Activated CD4-positive, alpha-beta T cell treated with anti-CD3 and anti-CD28 coated beads, Interleukin-2, Interleukin-4, amounts not matched to agents 100 ng/mL and 50 ng/mL, durations not matched to agents 16 hours and 8 hours (primary cell): ENCODE results near the gene STING1.
A peak's percentile ranks its signal among the peaks of the same experiment; 100 is the strongest.
"Not testable (repeated sequence)": the region's sequence is repeated elsewhere in the genome, so short reads cannot be mapped to it uniquely, and the experiment has no call there.

Experiments used
- DNase-seq: peaks from one replicate; pipeline ENCODE4 v3.0.0-alpha.2; 2020; ENCODE audit warnings: low spot score

Gene STING1

DNA sequence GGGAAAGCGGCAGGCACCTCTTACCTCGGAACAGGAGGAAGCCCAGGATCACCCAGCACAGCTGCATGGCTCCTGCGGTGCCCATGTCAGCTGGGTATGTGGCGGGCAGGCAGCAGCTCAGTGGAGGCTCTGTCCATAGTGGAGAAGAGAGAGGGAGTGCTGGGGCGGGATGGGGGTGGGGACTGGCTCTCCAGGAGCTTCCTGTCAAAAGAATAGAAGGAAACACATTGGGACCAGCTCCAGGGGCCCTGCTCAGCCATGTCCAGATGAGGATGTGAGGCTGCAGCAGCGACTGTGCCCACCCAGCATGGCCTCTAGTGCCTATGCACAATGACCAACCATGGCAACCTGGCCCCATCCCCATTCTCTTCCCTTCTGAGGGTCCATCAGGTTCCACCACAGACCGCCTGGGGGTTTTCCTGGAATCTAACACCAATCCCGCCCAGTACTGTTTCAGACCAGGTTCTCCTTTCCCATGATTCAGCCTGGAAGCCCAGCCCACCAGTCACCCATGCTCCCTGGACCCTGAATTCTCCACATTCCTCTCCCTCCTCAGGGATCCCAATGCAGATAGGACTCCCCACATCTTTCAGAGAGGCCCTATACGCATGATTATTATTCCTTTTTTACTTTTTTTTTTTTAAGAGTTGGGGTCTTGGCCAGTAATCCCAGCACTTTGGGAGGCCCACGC is 19.8 kb downstream of the STING1 start, which contains the start of gene ECSCR:
Gene ECSCR (minus strand): TSS at position 158 of the 691 bp plus-strand sequence. CDS start 73 bp downstream, at position 85.
- no peak for DNase-seq

DNA sequence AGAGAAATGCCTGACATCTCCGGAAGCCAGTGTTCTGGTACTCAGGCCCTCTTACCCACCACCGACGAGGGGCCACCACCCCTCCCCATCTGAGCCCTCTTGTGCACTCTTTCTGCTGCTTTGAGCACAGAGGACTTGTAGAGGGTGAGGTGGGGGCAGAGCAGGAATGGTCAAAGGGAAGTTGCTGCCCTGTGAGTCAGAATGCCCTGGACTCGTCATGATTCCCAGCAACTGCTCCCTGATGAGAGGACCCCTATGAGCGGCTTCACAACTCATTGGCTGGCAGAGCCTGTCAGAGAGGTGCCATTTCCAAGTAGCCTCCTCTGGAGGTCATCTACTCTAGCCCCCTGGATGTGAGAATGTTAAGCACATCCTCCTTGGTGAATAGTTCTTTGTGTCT is 20.9 kb downstream of the STING1 start:
- DNase-seq, result no peak

DNA sequence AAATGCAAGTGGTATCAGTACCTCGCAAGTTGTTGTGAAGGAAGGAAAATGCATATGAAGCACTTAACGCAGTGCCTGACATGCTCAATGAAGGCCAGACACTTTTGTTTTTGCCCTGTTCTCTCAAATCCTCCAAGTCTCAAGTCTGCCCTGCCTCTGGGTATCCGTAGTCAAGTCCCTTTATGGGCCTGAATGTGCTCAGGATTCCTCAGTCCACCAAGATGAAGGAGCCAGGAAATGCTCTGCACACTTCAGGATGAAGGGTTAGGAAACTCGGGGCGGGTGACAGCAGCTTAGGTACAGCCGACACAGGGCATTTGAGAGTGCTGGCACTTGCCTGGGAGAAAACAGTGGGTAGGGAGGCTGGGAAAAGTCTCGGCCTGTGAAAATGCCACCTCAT is 21.4 kb downstream of the STING1 start:
- DNase-seq, result no peak

DNA sequence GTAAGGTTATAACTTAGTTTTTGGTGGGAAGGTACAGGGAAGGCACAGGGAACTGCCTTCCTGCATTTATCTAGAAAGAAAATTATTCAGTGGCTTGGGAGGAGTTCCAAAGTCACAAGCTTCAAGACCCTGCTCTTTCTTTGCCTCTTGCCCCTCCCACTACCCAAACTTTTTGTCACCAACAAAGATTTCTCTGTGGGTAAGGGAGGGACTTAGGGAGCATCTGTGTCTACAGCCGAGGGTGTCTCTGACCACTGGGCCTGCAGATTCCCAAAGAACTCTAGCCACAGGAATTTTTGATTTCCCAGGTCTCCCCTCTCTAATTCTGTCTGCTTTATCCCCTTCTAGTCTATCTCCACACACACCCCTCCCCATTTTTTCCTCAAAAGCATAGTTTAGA is 22.1 kb downstream of the STING1 start:
- DNase-seq, result no peak

DNA sequence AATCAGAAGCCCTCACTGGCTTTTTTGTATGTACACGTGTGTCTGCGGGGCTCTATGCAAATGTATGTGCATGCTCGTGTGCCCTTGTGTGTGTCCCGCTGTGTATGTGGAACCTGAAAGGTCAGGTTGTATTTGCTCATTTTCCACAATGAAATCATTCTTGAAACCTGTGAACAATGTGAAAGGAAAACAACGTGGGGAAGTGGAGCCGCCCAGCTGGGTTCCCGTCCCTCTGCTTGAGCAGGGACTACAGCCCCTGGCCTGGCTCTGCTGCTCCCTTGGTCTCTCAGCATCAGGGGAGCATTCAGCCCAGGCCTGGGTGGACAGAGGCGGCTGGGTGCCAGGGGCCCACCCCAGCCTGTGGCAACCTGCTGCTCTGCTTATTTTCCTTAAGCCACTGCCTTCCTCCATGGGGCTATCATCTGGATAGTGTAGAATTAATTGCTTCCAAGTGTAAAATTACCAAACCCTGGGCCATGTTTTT is 23.1 kb downstream of the STING1 start:
- peak; percentile 48 for DNase-seq

DNA sequence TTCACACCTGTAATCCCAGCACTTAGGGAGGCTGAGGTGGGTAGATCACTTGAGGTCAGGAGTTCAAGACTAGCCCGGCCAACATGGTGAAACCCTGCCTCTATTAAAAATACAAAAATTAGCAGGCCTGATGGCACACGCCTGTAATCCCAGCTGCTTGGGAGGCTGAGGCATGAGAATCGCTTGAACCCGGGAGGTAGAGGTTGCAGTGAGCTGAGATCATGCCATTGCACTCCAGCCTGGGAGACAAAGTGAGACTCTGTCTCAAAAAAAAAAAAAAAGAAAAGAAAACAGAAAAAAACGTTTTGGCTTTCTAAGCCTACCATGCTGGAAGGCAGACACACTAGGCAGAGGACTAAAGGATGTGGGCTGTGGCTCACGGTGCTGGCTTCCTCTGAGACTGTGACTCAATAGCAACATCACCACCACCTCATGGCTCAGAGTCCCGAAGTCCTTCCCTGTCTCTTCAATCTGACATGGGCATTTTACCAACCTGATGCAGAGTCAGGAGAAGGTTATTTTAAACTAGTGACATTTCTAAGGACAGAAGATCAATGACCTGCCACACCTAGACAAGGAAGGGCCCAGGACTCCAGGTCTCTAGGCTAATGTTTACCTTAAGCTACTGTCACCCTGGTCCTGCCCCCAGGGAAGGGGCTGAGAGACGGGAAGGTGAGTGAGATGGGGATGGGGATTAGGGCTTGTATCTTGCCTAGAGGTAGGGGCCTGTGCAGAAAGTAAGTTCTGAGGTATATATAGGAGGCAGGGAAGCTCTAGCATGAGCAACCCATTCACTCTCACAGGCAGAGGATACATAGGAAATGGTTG is 23.8 kb downstream of the STING1 start:
- peak; percentile 92 for DNase-seq

DNA sequence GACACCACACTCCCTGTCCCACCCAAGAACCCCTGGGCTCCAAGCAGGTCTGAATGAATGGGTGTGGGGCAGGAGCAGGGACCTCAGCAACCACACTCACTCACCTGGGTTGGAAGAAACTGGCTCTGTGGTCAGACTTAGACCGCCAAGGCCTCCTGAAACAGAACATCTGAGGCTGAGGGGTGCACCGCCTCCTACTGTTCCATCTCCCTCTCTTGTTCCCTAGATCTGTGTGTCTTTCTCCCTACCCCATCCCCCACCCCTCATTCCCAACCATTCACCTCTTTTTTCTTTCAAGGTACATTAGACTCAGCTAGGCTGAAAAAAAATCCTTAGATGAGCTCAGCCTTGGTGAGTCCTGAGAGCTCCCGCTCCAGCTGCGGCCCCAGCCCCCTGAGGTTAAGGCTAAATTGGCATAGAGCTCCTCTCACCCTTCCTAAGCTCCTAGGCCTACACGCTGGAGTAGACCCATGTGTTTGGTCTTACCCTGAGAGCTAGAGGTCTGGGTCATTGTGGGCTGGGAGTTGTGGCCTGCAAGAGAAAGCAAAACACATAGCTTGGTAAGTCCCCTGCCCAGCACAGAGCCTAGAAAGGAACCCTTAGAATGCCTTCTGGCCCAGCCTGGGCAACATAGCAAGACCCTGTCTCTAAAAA is 24.8 kb downstream of the STING1 start:
- DNase-seq, result peak; percentile 53

DNA sequence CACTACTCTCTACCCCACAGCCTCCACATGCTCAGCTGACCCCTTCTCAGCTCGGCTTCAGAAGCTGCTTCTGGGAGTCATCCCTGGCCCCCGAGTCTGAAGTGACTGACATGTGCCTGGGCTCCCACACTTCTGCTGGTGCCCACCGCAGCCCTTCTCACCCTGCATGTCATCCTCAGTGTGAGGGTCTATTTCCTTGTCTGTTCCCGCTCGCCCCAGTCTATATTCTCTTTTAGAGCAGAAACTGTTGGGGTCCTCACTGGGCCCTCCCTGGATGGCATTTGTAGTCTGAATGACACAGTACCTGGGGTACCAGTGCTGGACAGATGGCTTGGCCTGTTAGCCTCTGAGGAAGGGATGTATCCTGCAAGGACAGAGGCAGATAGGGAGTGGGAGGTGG is 25.3 kb downstream of the STING1 start:
- no peak for DNase-seq

DNA sequence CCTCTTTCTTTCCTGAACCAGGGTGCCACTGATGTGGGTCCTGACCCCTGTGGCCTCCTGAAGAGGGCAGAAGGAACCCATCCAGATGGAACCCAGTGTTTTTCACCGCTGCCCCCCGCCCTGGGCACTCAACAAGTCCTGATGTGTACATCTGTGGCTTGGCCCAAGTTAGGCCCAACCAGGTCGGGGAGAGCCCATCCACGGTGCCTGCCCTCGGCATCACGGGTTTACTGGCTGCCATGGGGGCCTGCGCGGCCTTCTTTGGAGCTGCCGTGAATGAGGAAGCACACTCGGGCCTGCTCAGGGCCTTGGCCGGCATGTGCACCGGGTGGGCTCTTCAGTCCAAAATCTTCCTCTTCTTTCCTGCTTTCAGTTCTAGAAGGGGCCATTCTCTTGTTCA is 25.8 kb downstream of the STING1 start:
- no peak for DNase-seq

DNA sequence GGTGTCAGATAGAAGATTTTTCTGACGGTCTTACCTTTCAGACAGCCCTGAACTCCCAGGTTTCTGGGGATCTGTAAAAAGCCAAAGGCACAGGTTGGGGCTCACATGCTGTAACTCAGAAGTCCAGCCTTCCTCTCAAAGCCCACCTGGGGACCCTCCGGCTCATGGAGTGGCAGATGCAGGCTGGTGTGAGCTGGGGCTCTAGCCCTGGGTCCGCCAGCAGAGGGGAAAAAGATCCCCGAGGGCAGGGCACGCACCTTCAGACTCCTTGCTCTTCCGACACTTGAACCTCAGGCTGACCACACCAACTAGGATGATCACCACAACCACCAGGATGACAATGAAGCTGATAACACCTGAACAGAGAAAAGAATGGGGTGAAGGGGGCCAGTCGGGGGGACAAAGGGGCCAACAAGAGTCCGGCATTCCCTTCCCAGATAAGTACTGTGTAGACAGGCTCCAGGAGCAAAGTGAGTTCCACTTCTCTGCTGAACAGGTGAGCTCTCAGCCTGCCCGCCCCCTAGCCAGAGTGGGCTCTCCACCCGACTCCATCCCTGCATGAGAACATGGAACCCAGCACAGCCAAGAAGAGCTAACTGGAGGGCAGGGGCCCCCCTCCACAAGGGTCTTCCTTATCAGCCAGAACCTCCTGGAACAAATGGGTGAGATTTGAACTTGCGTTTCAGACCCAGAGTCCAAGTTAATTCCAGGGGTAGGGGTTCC is 27.8 kb downstream of the STING1 start:
- DNase-seq, result no peak

DNA sequence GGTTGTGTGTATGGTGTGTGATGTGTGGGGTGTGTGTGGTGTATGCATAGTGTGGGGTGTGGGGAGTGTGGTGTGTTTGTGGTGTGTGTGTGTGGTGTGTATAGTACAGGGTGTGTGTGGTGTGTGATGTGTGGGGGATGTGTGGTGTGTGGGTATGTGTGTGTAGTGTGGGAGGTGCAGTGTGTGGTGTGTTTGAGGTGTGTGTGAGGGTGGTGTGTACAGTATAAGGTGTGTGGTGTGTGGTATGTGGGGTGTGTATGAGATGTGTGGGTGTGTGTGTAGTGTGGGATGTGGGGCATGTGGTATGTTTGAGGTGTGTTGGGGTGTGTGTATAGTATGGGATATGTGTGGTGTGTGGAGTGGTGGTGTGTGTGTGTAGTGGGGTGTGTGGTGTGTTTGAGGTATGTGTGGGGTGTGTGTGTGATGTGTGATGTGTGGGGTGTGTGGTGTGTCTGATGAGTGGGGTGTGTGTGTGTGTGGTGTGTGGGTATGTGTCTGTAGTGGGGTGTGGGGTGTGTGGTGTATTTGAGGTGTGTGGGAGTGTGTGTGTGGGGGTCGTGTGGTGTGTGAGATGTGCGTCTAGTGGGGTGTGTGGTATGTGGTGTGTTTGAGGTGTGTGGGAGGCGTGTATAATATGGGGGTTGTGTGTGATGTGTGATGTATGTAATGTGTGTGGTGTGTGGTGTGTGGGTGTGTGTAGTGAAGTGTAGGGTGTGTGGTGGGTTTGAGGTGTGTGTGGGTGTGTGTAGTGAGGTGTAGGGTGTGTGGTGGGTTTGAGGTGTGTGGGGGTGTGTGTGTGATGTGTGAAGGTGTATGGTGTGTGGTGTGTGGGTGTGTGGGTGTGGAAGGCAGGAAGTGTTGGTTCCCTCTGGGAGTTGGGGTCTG is 28.6 kb downstream of the STING1 start:
- DNase-seq, result no peak

DNA sequence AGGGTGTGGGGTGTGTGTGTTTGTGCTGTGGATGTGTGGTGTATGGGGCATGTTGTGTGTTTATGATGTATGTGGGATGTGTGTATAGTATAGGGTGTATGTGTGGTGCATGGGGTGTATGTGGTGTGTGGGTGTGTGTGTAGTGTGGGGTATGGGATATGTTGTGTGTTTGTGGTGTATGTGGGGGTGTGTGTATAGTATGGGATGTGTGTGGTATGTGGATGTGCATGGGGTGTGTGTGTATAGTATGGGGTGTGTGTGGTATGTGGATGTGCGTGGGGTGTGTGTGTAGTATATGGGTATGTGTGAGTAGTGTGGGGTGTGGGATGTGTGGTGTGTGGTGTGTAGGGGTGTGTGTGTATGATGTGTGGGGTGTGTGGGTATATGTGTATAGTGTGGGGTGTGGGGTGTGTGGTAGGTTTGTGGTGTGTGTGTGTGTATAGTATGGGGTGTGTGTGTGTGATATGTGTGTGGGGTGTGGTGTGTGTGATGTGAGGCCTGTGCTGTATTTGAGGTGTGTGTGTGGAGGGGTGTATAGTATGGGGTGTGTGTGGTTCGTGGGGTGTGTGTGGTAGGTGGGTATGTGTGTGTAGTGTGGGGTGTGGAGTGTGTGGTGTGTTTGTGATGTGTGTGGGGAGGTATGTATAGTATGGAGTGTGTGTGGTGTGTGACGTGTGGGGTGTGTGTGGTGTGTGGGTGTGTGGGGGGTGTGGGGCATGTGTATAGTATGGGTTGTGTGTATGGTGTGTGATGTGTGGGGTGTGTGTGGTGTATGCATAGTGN is 30.5 kb downstream of the STING1 start:
- DNase-seq, result no peak

DNA sequence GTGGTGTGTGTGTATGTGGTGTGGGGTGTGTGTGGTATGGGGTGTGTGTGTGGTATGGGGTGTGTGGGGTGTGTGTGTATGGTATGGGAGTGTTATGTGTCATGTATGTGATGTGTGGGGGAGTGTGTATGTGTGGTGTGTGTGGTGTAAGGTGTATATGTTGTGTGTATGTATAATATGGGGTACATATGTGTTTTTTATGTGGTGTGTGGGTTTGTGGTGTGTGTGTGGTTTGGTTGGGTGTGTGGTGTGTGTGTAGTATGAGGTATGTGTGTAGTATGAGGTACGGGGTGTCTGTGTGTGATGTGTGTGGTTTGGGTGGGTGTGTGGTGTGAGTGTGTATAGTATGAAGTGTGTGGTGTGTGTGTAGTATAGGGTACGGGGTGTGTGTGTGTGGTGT is 31.4 kb downstream of the STING1 start:
- DNase-seq, result no peak

DNA sequence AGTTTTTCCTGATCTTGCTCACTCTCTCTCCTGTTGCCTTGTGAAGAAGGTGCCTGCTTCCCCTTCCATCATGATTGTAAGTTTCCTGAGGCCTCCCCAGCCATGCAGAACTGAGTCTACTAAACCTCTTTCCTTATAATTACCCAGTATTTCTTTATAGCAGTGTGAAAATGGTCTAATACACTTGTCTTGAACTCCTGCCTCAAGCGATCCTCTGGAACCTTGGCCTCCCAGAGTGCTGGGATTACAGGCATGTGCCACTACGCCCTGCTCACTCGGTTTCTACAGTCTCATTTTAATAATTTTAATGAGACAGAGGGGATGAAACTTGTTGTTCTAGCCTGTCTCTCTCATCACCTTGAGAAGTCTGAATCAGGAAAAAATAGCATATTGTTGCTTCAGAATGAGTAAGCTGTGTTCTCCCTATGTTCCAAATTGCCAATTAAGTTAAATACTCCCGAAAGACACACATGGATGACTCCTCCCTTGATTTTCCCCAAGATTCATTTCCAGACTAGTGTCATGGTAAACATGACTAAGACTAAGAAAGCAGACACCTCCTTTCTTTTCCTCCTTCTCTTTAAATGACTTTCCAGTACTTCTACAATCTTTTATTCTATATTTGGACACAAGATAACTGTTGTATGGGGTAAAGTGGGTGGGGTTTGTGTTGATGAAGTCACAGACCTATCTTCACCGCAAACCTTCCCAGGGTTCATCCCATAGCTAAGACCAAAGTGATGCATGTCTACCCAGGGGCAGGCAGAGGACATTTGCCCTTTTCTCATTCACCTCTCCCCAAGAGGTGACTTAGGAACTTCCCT is 35.4 kb downstream of the STING1 start:
- peak; percentile 92 for DNase-seq

DNA sequence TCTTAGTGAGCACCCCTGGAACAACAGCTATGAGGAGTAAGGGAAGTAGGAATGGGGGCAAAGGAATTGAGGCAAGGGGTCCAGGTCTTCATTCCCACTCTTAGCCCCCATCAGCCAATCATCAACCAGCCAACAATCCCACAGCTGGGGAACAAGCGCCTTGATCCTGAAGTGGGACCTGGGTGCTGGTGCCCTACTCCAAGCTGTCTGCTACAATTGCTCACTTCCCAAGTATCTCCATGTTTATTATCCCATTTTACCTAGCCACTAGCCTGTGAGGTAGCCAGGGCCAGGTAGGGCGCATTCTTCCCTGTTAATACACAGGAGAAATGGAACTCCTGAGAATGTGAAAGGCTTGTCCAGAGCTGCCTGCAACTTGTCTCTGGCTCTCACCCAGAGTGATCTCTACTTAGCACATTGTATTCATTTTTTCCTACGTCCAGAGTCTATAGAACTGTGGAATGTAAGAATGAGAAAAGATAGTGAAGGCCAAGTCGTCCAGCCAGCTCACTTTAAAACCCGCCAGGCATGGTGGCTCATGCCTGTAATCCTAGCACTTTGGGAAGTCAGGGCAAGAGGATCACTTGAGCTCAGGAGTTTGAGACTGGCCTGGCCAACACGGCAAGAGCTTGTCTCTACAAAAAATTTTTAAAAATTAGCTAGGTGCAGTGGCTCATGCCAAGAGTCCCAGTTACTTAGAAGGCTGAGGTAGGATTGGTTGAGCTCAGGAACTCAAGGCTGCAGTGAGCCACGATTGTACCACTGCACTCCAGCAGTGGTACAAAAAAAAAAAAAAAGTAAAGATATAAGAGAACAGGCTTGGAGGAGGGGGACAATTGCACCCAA is 37.0 kb downstream of the STING1 start:
- no peak for DNase-seq

DNA sequence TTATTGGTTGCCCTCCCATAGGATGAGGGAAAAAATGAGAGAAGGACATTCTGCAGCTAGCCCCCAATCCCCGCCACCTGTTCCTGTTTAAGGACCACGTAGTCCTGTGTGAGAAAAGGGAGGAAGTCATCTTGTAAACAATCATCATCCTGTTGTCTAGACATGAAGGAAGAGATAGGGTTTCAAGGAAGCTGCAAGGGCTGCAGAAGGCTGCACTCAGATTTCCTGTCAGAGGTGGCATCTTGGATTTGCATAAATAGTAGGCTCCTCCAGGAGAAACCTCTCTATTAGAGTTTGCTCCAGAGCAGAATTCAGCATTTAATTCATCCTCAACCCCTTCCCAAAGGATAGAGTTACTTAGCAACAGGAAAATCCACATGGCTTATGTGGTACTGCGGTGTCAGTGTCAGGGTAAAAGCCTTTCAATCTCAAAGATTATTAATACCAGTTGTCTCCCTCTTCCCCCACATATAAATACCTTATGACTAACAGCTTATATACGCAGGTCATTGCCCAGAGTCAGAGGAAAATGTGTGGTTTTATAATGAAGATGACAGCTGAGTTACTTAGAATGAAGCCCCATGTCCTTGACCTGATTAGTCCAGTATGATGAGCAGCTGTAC is 38.6 kb downstream of the STING1 start:
- DNase-seq, result no peak

DNA sequence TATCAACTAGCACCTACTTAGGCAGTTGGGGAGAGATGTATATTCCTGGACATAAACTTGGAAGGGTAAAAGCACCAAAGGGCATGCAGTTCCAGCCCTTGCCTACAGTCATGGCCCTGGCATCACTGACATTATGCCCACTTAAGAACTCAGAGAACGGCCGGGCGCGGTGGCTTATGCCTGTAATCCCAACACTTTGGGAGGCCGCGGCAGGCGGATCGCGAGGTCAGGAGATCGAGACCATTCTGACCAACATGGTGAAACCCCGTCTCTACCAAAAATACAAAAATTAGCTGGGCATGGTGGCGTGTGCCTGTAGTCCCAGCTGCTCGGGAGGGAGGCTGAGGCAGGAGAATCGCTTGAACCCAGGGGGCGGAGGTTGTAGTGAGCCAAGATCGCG is 42.1 kb downstream of the STING1 start:
- not testable (repeated sequence) for DNase-seq
